Peyer's patch (tissue), 4 donors: ENCODE results near the gene GALNT4.
A peak's percentile ranks its signal among the peaks of the same experiment; 100 is the strongest.

Experiments used
- CTCF ChIP-seq, 6 experiments: fragments of 450-650 bp in 4 of 6; fragments of 200-600 bp in 2 of 6; sonication (generic) in 1 of 6; IDR thresholded peaks; one replicate each; pipeline ENCODE4 v1.5.1; 2017 to 2019; ENCODE audit warnings: antibody characterized with exemption in 6 of 6, mild to moderate bottlenecking in 3 of 6, moderate library complexity in 1 of 6
- POLR2A ChIP-seq, 2 donors: fragments of 450-650 bp; IDR thresholded peaks; one replicate each; pipeline ENCODE4 v1.5.1; 2017; ENCODE audit warnings: antibody characterized with exemption in 2 of 2, mild to moderate bottlenecking in 2 of 2, moderate library complexity in 2 of 2

DNA sequence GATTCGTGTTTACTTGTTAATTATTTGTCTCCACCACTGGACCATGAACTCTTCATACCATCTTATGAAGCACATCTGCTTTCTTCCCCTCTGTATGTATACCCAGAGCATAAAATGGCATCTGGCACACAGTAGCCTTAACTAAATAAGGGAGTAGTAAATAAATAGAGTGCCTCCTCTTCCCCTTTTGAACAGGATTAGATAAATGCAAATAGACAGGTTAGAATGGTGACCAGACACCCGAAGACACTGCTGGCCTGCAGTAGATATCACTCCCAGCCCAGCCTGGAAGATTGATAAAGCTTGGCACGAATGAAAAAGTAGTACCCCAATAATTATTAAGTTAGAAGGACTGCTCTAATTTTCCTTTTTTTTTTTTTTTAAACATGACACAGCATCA is 6.9 kb downstream of the GALNT4 start:
- TF ChIP-seq POLR2A (IDR thresholded peaks at IDR 0.05) (peak in 1 of 2 donors; percentile 23), CTCF (IDR thresholded peaks at IDR 0.05) (no peak)
